GM21723 (cell line): ENCODE results near the gene RAB37.
A peak's percentile ranks its signal among the peaks of the same experiment; 100 is the strongest.

Source experiments
- ATAC-seq: cut with Tn5 transposase; IDR thresholded peaks from one replicate; pipeline ENCODE4 v1.9.1; 2021; ENCODE audit warnings: mild to moderate bottlenecking, moderate library complexity; ENCODE audit not compliant: unreplicated experiment

Gene RAB37

DNA sequence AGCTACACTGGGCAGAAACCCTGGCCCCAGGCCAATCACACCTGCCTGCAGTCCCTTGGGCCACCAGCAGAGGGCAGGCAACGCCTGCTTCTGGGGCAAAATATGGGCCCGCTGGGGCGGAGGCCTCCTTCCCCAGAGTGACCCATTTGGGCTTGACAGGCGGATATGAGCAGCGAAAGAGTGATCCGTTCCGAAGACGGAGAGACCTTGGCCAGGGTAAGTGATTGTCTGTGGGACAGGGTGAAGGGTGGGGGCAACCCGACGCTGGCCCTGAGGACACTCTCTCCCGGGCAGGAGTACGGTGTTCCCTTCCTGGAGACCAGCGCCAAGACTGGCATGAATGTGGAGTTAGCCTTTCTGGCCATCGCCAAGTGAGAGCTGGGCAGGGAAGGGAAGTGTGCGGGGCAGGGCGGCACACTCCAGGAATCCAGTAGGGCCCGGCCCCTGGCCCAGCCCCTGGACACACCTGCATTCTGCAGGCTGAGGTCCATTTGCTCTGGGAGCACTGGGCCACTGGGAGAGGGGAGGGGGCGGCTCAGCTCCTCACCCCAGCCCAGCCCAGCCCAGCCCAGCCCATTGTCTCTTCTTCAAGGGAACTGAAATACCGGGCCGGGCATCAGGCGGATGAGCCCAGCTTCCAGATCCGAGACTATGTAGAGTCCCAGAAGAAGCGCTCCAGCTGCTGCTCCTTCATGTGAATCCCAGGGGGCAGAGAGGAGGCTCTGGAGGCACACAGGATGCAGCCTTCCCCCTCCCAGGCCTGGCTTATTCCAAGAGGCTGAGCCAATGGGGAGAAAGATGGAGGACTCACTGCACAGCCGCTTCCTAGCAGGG is 7.9 kb downstream of the RAB37 start:
- ATAC-seq: no peak

DNA sequence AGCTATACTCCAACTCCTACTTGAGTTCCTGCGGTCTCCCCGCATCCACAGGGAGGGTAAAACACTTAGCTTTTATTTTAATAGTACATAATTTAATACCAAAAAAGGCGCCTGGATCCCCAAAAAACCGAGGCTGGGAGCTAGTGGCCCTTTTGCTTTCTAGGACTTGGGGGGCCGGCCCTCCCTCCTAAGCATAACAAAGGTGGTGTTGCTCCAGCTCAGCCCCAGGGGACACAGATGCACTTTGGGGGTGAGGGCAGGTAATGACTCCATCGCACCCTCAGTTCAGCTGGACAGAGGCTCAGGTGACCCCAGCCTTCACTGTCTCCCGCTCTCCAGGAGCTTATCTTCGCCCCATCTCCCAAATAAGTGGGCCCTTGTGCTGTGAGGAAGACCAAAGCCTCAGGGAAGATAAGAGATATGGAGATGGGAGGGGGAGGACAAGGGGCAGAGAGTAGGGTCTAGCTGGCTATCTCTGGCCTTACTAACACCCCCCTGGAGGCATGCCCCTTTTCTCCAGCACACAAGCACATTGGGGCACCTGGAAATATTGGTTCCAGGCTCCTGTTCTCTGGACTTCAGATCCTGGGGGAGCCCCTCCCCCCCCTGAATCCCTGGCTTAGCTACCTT is 8.6 kb downstream of the RAB37 start:
- no peak for ATAC-seq

DNA sequence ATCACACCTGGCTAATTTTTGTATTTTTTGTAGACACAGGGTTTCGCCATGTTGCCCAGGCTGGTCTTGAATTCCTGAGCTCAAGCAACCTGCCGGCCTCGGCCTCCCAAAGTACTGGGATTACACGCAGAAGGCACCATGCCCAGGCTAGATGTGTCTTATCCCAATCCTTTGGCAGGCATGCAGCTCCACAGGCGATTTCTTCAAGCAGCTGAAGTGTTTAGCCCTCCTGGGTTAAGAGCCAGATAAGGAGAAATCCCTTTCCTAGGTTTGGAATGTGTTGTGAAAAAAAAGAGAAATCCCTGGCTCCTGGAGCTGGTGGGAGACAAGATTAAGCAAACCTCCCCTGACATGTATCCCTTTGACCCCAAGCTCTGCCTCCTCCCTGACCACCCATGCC is 9.3 kb downstream of the RAB37 start:
- no peak for ATAC-seq

DNA sequence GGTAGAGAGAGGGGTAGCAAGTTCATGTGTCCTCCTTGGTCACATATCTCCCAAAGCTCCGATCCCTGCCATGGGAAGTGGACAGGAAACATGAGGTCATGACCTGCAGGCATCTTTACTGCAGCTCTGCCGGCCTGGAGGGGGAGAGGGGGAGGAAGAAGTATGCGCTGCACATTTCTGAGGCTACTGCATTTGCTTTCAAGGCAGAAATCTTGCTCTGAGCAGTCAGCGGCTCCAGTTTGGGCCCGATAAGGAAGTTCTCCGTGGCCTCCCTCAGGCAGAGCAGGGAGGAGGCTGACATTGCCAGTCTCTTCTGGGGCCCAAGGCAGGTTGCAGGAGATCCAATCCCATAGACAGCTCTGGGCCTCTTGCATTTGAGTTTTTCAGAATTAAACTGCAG is 9.9 kb downstream of the RAB37 start:
- no peak for ATAC-seq

DNA sequence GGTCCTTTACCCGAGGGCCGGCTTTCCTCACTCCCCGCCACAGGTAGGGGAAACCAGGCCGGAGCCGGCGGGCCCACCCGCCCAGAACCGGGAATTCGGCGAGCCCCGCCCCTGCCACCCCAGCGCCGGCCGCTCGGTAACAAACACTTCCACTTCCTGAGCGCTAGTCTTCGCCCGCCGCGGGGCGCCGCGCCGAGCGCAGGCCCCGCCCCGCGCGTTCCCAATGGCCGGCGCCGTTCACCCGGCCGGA is 11.1 kb downstream of the RAB37 start:
- ATAC-seq: no peak

DNA sequence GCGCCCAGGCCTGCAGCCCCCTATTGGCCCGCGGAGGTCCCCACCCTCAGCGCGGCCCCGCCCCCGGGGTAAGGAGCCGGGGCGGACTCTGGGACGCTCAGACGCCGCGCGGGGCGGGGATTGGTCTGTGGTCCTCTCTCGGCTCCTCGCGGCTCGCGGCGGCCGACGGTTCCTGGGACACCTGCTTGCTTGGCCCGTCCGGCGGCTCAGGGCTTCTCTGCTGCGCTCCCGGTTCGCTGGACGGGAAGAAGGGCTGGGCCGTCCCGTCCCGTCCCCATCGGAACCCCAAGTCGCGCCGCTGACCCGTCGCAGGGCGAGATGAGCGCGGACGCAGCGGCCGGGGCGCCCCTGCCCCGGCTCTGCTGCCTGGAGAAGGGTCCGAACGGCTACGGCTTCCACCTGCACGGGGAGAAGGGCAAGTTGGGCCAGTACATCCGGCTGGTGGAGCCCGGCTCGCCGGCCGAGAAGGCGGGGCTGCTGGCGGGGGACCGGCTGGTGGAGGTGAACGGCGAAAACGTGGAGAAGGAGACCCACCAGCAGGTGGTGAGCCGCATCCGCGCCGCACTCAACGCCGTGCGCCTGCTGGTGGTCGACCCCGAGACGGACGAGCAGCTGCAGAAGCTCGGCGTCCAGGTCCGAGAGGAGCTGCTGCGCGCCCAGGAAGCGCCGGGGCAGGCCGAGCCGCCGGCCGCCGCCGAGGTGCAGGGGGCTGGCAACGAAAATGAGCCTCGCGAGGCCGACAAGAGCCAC is 11.6 kb downstream of the RAB37 start, which contains the start of gene NHERF1:
Gene NHERF1, plus strand, starts transcription at position 100 of the 750 bp plus-strand sequence. Its CDS starts 219 bp downstream, at position 319.
- ATAC-seq: peak; percentile 89

DNA sequence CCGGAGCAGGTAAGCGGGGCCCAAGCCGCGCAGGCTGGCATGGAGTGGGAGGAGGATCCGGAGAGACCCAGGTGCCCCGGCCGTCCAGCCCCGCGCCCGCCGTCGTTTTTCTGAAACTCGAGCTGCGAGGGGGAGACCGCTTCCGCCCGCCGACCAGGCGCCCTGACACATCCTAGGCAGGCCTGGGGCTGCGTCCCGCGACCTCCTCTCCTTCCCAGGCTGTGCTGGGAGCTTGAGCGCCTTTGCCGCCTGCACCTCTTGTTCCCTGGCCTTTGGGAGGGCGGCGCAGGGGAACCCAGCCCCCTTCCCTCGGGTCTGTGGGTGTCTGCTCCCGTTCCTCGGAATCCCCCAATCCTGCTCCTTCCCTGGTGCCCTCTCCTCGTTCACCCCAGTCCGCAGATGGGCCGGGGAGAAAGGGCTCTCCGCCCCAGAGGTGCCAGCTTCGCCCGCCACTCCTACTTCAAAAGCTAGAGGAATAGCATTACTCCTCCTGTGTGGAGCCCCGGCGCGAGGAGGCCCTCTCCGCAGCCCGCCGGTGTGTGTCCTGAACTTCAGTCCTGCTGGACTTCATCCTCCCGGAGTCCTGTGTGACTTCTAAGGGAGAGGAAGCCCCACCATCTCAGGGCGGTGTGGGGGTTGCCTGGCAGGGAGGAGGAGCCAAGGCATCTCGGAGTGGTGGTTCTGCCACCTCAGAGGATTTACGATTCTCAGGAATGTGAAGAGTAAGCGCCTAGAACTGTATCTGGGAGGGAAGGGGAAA is 12.4 kb downstream of the RAB37 start:
- peak; percentile 23 for ATAC-seq

DNA sequence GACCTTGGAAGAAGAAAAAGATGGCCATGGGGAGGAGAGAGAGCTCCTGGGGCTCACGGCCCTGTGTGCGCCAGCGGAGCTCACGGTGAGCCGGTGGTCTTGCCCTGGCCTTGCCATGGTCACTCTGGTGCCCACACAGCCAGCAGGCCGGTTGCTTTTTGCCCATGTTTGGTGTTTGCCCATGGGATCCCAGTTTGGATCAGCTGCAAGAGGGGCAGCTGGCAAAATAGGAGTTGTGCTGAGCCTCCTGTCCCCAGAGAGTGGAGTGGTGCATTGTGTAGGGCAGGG is 12.9 kb downstream of the RAB37 start:
- no peak for ATAC-seq

DNA sequence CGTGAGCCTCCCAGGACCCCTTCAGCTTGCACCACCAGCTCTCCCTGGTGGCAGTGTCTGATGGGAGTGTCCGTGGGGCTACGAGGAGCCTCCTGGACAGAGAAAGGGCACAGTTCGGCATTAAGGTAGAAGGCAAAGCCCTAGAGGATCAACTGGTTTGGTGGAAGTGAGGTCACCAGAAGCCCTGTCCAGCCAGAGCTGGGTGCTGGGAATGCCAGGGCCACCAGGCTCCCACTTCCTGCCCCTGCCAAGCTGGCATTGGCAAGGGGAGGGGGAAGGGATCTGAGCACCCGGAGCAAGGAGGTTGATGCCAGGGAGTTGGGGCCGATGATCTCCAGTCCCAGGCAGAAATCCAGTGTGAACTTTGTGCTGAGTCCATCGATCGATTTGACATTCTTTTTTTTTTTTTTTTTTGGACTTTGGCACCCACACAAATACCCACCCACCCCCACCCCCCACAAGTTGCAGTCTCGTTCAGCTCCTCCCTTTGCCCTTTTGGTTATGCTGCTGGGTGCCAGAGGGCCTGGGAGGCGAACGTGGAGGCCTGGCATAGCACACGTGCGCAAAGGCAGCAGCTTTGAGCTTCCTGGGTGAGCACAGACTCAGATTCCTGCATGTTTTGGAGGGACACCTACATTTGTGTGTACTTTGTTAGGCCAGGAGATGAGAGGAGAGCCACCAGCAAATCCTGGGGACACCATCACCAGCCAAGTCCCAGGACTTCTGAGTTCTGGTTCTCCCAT is 13.4 kb downstream of the RAB37 start:
- ATAC-seq: no peak

DNA sequence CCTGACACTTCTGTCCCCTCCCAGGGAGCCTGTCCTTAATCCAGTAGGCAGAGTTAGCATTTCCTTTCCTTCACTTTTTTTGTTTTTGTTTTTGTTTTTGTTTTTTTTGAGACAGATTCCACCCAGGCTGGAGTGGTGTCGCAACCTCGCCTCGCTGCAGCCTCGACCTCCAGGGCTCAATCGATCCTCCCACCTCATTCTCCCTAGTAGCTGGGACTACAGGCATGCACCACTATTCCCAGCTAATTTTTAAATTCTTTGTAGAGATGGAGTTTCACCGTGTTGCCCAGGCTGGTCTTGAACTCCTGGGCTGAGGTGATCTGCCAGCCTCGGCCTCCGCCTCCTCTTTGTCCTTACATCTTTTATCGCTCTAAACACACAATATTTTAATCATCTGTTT is 15.4 kb downstream of the RAB37 start:
- no peak for ATAC-seq

DNA sequence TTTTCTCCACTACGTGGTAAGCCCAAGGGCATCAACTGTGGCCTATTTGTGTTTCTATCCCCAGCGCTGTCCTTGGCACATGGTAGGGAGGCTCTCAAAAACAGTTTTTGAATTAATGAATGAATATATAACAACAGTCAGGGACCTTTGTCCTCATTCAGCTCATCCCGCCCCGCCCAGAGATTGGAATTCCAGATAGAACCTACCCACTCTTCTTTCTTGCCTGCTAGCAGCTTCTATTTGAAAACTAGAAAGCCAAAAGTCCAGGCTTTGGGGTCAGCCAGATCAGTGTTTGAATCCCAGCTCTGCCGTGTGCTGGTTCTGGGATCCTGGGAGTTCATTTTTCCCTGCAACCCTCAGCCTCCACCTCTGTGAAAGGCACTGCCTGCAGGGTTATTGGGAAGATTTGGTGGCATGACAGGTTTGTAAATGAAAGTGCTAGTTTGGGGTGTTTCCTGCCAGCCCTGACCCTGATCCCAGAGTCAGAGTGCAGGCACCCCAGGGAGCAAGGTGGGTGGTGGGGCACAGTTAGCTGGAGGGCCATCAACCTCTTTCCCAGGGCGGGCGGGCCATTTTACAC is 15.9 kb downstream of the RAB37 start:
- ATAC-seq: no peak

DNA sequence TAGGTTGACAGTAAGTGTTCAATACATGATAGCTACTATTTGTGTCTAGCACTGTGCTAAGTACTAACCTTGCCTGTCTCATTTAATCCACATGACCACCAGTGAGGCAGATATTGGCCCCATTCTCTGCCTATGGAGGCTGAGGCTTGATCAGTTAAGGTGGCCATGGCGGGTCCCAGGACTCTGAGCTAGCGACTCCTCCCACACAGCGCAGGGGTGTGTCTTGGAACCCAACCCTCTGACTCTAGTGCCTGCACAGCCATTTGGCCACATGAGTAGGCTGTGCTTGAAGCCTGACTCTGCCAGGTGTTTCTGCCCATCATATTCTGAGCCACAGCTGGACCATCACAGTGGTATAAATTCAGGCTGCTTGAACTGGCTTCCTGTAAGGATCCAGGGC is 17.8 kb downstream of the RAB37 start:
- ATAC-seq: no peak

DNA sequence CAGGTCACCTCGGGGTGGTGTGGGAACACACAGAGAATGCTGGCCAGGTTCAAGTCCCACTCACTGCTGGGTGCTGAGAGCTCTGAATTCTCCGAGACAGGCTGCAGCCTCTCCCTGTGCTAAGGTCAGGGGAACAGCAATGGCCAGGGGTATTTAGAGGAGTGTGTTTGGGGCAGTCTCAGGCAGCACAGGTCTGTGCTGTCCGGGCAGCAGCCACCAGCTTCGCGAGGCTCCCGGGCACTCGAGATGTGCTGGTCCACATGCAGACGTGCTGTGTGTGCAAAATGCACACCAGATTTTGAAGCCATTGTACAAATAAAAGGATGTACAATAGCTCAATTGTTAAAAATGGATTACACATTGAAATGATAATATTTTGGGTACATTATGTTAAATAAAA is 18.5 kb downstream of the RAB37 start:
- ATAC-seq: no peak

DNA sequence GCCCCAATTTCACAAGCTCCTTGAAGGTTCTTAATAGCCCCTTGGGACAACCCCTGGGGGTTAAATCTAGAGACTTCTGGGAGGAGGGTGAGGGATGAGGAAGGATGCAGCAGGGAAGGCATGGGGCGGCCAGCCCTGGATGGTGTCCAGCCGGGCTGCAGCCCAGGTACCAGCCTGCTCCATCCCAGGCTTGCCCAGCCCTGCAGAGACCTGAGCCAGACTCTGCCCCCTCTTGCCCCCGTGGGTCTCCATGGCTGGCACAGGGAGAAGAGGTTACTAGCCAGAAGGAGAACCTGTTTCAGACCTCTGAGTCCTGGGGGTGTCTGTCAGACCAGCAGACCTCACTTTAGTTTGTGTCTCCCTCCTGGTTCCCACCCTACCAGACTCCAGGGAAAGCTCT is 19.8 kb downstream of the RAB37 start:
- ATAC-seq: no peak

DNA sequence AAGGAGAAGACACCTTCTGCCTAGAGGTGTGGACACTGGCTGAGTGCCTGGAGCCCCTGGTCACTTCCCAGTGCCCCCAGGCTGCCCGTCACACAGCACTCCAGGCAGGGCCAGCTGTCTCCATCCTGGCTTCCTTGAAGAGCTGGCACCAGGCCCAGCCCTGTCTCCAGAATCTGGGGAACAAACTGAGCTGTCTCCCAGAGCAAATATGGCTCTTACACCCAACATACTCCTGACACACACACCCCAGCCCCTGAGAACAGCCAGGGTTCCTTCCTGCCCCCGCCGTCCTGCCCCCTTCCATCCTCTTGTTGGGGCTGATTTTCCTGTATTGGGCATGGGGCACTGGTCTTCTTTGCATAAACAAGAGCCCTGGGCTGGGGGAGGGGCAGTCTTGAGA is 20.4 kb downstream of the RAB37 start:
- ATAC-seq: no peak

DNA sequence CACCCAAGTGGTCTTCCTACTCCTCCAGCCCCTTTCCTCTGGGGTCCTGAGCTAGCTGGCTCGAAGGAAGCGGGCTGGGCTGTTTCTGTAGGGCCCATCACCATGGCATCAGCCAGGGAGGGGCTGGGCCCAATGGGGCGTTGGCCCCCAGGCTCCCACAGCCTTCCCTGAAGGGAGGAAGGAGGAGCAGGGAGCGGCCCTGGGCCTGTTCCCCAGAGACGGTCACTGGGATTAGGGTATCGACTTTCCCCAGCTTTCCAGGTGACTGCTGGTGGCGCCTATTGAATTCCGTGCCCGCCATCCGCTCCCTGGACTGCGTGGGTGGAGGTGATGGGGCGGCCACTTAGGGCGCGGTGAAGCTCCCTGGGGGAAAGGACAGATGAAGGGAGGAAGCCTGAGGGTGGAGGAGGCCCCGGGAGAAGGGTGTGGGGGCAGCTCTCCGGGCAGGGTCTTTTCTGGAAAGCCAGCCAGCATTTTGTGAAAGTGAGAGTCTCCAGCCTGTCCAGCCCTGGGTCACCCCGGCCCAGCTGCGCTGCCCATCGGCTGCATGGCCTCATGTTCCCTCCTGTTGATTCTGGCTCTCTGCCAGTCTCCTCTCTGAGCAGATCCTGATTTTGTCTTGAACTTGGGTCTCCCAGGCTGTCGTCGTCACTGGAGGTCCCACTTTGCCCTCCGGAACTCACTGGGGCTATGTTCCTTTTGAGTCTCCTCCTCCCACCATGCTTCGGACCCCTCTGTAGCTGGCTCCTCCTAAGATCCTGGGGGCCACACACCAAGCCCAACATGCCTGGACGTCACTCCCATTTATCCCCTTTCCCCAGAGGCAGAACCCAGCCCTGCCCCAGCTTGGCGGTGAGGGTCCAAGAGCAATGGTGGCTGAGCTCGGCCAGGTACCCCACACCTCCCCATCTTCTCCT is 21.1 kb downstream of the RAB37 start:
- no peak for ATAC-seq

DNA sequence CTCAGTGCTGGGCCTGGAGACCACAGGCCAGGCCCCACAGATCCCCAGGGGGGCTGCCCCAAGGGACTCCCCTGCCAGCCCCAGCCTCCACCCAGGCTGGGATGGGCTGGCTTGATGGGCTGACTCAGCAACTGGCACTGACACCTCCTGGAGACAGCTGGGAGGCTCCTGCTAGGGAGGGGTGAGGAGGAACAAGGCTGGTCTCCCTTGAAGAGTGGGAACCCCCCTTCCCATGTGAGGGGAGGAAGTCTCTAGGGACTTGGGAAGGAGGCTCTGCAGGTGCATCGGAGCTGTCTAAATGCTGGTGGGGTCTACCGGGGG is 21.8 kb downstream of the RAB37 start:
- no peak for ATAC-seq

DNA sequence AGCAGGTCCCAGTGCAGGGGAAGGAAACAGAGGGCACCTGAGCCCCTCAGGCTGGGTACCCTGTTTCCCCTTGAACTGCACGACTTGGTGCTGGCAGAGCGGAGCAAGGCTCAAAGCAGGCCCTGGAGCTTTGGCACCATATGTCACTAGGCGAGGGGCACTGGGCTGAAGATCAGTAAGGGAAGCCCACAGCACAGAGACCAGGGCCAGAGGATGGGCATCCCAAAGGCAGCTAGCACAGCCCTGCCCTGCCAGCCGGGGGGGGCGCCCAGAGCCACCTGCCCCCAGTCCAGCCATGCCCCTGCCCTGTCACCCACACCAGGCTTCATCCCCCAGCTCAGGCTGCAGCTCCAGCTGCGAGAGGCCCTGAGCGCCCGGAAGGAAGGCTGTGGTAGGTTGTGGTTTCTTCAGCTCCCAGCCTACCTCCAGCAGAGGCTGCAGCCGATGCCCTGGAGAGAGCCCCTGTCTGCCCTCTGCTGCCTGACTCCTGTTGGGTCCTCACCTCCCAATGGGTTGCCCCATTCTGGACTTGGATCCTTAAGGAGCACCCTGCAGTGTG is 22.3 kb downstream of the RAB37 start:
- ATAC-seq: peak; percentile 80

DNA sequence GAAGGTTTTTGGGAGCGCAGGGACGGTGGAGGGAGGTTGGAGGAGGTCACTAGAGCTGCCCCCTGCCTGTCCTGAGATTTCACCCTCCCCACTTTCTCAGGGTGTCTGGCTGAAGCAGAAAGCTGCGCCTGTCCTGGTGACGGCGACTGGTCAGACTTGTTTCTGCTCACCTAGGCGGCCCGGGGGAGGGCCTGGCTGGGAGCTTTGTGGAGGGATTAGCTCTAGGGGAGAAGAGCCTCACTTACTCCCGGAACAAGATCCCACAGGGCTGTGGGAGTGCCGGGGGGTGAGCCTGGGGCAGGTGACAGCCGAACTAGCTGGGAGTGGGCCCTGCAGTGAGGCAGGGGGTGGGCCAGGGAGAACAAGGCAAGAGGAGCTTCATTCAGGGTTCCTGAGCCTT is 22.9 kb downstream of the RAB37 start:
- no peak for ATAC-seq
